HG02798 (cell line): ENCODE data around the gene IRX5.

Experiments
- ATAC-seq: cut with Tn5 transposase; IDR thresholded peaks from one replicate; pipeline ENCODE4 v1.9.1; 2021; ENCODE audit warnings: mild to moderate bottlenecking; ENCODE audit not compliant: unreplicated experiment, poor library complexity

Gene IRX5

GRCh38 chr16:54930005-54930868 lies at the start of gene IRX5:
Gene IRX5, plus strand, starts transcription at chr16:54930865. Its CDS starts 334 bp downstream, at chr16:54931199.
- peak; percentile 34 for ATAC-seq

DNA sequence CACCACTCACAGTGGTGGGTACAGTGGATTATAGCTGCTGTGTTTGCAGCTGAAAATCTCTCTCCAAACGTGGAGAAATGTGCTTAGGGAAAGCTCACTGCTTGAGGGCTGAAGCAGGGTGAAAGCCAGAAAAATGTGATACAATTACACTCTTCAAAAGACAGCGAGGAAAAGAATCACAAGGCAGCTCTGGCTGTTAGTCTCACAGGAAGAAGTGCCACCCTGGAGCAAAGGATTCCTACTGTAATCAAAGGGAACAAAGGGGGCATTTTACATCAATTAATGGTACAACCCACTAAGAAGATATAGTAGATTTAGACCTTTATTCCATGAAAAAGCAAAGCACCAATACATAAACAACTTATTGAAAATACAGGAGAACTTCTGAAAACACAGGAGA lies 48.1 kb upstream of the IRX5 start:
- no peak for ATAC-seq

- no peak for ATAC-seq
Measured at GRCh38 chr16:54883358-54883757, 47.3 kb upstream of the IRX5 start.

DNA sequence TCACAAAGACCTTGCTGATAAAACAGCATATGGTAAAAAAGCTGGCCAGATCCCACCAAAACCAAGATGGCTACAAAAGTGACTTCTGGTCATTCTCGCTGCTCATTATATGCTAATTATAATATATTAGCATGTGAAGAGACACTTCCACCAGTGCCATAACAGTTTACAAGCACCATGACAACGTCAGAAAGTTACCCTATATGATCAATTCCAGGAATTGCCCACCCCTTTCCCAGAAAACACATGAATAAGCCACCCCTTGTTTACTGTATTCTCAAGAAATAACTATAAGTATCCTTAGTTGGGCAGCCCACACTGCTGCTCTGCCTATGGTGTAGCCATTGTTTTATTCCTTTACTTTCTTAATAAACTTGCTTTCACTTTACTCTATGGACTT lies 44.6 kb upstream of the IRX5 start:
- ATAC-seq: no peak

DNA sequence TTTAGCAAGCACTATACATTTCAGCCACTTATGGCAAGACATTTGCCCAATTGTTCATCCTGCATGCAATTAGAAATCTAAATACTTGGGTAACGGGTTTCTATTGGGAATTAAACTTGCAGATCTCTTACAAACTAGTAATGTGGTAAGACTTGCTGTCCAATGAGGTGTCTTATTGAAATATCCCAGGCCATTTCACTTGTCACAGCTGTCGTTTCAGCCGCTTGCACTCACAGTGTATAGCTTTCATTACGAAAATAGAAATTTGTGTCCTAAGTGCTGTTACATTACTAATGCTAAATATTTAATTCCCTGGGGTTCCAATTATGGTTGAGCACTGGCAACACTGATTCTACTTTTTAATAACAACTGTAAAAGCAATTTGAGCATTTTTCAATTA lies 40.3 kb upstream of the IRX5 start:
- ATAC-seq: no peak

- no peak for ATAC-seq
Measured at GRCh38 chr16:54891346-54891745, 39.3 kb upstream of the IRX5 start.

DNA sequence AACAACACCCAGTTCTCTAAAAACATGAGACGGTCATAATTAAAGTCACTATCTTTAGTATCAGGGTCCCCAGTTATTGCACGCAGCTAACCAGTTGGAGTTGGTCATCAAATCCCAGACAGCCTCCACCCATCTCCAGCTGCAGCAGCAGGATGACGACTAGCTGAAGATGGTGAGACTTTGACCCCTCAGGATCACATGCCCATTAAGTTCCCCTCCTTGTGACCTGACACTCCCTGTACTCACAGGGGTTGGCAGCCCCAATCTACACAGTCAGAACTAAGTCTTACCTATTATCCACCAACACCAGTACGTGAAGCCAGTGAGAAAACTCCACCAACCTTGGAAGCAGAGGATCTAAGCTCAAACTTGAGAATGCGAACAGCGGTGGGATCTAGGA lies 37.7 kb upstream of the IRX5 start:
- no peak for ATAC-seq

DNA sequence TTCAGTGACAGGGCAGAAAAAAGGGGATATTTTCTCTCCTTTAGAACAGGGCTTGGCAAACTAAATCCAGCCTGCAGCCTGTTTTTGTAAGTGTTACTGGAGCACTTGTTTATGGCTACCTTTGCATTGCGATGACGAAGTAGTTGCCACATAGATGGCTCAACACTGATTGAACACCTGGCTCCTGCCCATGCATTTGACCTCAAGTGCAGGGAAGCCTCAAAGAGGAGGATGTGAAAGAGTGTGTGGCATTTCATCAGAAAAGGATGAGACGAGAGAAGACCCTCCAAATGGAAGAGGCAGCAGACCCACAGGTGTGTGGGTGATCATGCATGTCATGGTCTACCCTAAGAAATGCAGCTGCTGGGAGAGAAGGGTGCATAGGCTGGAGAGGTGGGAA lies 32.7 kb upstream of the IRX5 start:
- no peak for ATAC-seq

DNA sequence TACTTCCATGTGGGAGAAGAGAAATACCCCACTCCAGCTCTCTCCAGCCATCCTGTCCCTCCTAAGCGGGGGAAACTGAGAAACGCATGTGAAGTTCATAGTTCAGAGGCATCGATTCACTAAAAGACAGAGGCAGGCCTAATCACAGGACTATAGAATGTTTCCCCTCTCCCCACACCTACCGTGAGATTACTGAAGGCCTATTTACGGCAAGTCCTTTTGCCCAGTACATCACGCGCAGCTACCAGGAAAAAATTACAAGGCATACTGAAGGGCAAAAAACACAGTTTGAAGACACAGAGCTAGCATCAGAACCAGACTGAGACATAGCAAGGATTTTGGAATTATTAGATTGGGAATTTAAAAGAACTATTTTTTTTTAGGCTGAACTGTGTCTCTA lies 29.1 kb upstream of the IRX5 start:
- no peak for ATAC-seq

DNA sequence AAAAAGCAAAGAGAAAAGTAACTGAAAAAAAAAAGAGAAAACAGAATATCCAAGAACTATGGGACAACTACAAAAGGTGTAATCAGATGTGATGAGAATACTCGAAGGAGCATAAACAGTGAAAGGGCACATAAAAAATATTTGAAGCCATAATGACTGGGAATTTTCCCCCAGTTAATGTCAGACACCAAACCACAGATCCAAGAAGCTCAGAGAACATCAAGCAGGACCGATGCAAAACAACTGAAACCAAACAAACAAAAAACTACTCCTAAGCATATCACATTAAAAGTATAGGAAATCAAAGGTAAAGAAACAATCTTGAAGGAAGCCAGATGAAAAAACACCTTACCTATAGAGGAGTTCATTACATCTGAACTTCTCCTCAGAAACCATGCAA lies 27.6 kb upstream of the IRX5 start:
- no peak for ATAC-seq

- no peak for ATAC-seq
Measured at GRCh38 chr16:54911079-54911478, 19.6 kb upstream of the IRX5 start.

DNA sequence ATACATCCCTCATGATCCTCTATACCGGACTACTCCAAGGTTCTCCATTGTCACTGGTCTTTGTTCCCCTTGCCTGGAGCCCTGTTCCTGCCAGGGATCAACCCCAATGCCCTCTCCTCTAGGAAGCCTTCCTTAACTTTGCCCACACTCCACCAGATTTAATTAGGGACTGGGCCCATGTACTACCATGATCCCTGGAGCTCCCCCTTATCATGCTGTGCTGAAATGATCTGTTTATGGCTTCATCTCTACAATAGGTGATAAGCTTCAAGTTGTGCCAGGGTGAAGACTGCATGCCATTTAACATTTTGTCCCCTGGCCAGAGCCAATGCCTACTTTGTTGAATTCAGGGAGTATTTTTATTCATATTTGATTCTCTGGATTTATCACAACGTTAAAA lies 17.9 kb upstream of the IRX5 start:
- no peak for ATAC-seq

DNA sequence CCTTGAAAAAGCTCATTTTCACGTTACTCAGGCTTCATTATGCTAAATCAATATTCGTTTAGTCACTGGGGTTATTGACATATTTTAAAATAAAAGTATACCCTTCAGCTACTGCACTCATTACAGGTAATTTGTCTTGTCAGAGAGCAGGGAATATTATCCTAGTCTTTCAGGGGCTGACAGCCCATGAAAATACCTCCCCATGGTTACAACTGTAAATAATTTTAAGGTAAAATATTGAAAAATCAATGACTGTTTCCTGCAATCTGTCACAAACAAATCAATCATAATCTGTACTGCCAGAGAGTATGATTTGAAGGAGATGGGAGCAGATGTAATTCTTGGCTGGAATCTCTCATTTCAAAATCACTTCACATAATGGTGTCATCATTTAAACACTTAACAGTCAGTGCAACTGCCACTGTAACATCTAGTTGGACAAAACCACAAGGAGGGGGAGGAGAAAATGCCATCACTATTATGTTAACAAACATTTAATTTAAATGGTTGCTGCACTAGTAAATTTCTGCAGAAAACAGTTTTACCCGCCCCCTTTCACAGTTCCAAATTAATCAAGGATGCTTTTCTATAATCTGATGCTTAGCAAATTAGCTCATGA lies 9.3 kb upstream of the IRX5 start:
- ATAC-seq: no peak

DNA sequence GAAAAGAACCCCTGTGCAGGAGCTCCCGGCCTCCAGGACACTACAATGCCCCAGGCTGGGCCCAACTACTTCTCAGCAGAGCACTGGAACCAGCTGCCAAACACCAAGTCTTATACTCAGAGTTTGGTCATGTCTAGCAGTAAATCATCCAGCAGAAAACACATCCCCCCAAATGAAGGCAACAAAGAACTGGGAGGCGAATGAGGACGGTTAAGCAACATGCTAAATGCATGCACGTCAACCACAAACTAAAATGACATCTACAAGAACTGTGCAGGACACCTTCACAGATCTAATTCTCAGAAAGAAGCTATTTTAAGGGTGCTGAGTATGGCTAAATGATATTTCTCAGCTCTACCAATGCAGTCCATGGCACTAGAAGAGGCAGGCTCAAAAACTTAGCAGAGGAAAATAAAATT lies 7.6 kb upstream of the IRX5 start:
- no peak for ATAC-seq

DNA sequence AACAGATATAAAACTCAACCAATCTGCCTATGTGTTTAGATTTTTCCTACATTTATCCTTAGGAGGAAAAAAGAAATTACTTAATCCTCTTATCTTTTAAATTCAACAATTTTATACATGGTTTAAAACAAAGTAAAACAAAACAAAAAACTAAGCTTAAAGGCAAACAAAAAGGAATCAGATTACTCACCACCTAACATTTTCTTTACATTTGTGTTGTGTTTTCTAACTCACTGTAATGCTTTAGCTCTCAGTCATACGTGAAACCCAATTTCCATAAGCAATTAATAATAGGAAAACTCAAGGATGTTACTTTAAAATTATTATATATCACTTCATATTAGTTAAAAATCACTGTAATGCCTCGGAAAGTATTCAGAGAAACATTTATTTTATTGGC lies 6.7 kb upstream of the IRX5 start:
- no peak for ATAC-seq

- no peak for ATAC-seq
Measured at GRCh38 chr16:54926166-54926838, 4.4 kb upstream of the IRX5 start.

DNA sequence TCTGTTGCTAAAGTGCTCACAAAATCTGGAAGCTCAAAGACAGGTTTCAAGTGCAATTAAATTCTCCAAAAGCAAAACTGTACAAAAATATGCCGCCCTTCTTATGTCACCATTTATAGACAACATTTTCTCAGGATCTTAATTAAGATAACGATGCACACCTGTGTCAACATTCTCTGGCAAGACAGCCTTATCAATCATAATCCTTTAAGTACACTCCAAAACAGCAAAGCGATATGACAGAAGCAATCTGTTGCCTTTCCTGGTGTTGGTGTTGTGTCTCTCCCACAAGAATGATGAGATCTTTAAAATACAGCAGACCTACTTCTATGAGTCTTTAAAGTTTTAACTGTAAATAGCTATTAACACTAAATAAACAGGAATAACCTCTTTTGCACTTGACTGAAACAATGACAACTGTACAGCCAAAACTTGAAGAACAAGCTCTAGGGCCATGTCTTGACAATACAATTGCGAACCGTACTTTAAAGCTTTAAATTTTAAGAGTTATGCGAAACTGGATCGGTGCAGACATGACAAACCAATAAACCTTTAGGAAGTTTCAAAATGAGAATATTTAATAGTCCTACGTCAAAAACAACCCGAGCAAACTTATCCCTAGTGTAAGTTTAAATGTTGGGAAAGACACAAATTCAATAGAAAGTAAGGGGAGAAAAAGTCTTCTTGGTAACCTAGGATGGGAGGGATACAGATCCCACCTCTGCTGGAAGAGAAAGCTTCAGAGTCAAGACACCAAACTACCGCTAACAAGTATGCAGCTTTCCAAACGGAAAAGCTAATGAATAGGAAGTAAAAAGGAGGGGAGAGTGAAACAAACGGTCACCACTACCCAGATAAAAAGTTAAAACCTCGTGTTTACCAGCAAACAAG lies 3.3 kb upstream of the IRX5 start:
- ATAC-seq: no peak

GRCh38 chr16:54928016-54928356 lies 2.7 kb upstream of the IRX5 start:
- no peak for ATAC-seq

DNA sequence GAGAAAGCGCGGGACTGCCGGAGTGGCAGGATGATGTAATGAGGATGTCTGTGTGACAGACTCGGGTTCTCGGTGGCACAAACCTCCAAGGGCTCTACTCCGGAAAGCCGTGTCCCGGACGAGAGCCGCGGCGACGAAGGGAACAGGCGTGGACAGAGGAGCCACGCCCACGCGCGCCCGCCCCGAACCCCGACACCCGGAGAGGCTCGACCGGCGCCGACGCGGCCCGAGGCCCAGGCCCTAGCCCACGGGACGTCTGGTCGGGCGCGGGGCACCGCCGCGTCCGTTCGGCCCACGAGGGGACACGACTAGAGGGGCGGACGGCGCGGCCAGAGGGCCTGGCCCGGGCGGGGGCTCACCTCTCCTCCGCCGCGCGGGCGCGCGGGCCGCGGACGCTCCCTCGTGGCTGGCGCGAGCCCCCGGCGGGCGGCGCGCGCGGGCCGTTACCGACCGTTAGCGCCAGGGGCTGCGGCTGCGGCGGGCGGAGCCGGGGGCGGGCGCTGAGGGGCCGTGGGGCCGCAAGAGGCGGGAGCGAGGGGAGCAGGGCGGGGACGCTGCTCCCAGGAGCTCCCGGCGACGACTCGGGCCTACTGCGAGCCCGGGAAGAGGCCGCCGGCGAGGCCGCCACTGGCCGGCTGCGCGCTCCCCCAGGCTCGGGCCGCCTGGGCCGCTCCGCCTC lies 2.1 kb upstream of the IRX5 start:
- peak; percentile 68 for ATAC-seq
